Heart left ventricle (tissue), 16 donors: Measurements from ENCODE around the gene BABAM1. TPM values are rescaled to one million over a fixed set of nuclear protein-coding genes. Genes with fewer than 3 reads are reported as not detected.

ENCODE experiments used
- ATAC-seq, 4 donors: fragments of 200-7000 bp; cut with Tn5 transposase; one replicate each; pipeline ENCODE4 v1.9.1; 2020 to 2022; ENCODE audit warnings: moderate library complexity in 4 of 4, mild to moderate bottlenecking in 3 of 4, moderate number of reproducible peaks in 1 of 4
- DNase-seq, 5 donors: peaks; one replicate each; pipeline ENCODE4 v3.0.0-alpha.2; 2020
- H3K27ac ChIP-seq, 12 donors: fragments of 200-600 bp; sonication (generic) in 4 of 12; one replicate each; pipeline versions ENCODE4 v1.5.0 to v1.8.0; 2016 to 2022; ENCODE audit warnings: mild to moderate bottlenecking in 2 of 12
- H3K27me3 ChIP-seq, 9 donors: fragments of 200-600 bp; sonication (generic) in 2 of 9; one replicate each; pipeline versions ENCODE4 v1.5.1 to v1.8.0; 2016 to 2022; ENCODE audit warnings: mild to moderate bottlenecking in 3 of 9
- H3K36me3 ChIP-seq, 9 donors: fragments of 200-600 bp; sonication (generic) in 2 of 9; one replicate each; pipeline versions ENCODE4 v1.5.0 to v1.8.0; 2018 to 2022; ENCODE audit warnings: mild to moderate bottlenecking in 2 of 9
- H3K4me1 ChIP-seq, 12 donors: fragments of 200-600 bp; sonication (generic) in 4 of 12; one replicate each; pipeline versions ENCODE4 v1.5.0 to v1.8.0; 2016 to 2022; ENCODE audit warnings: mild to moderate bottlenecking in 3 of 12
- H3K4me3 ChIP-seq, 12 donors: fragments of 200-600 bp; sonication (generic) in 4 of 12; one replicate each; pipeline versions ENCODE4 v1.5.0 to v1.8.0; 2017 to 2022; ENCODE audit warnings: mild to moderate bottlenecking in 9 of 12, moderate library complexity in 4 of 12
- H3K9me3 ChIP-seq, 12 donors: fragments of 200-600 bp; sonication (generic) in 4 of 12; one replicate each; pipeline versions ENCODE4 v1.5.0 to v1.8.0; 2016 to 2022; ENCODE audit warnings: mild to moderate bottlenecking in 1 of 12
- POLR2A ChIP-seq, 2 donors: fragments of 450-650 bp; IDR thresholded peaks; one replicate each; pipeline ENCODE4 v1.6.1; 2017; ENCODE audit warnings: antibody characterized with exemption in 2 of 2, mild to moderate bottlenecking in 2 of 2, moderate library complexity in 2 of 2
- WGBS, 4 donors: extraction: QIAGEN DNeasy Blood & Tissue Kit in 2 of 4; methylation state at CpG; one replicate each; pipeline versions ENCODE4 v1.1.5 to v1.1.7; 2013 to 2018; 5-methylcytosine and 5-hydroxymethylcytosine counted together
- intact Hi-C, 10 donors: fragments of 100-400 bp; cut with DNase I; formaldehyde crosslinking; loops; one replicate each; pipeline versions ENCODE4 v1.11.1 to v1.14.2; 2022
- polyA plus RNA-seq, 2 donors: library from polyadenylated mRNA; stranded (reverse); fragments of 200-250 nt; gene quantifications; one replicate each; pipeline ENCODE4 v1.2.3, GENCODE V29; 2013
- total RNA-seq, 9 donors: library from RNA; depleted of rRNA in 2 of 9; stranded (reverse); fragments of >200 nt in 2 of 9; fragmentation: NEBNext Ultra II Directional in 3 of 9; extraction: Animal tissue kit (Norgen Biotek cat#: 25700) in 3 of 9; gene quantifications; one replicate each; pipeline versions ENCODE4 v1.1.0 to v1.2.4, GENCODE V29; 2016 to 2023
- TF ChIP-seq, protein P1 (sequence below), 12 donors: fragments of 200-600 bp; sonication (generic) in 4 of 12; IDR thresholded peaks; one replicate each; pipeline versions ENCODE4 v1.5.0 to v1.8.0; 2018 to 2022; ENCODE audit warnings: antibody characterized with exemption in 12 of 12, mild to moderate bottlenecking in 5 of 12
- donor health status: ischemic (EF 13 %, LVEDD 7.1; RV severe dilation, severe dysfunction).
- donor health status: healthy with polysubstance abuse.
- donor health status: DM: no; HTN: yes; CAD: no.
- donor health status: DM: no; HTN: no; CAD: no.
- donor health status: ischemic (EF 25% LVEDD 6.9; RV normal size, moderate dysfunction).
- donor health status: ischemic (EF 25% LVEDD 5.7; RV mildly dilated, moderate dysfunction).
- donor health status: healthy.
- donor health status: DM: yes; HTN: yes; CAD: no.
- donor health status: ischemic (EF 35%, LVEDD 5.7; RV mildly dilated, moderate dysfunction).
- donor health status: nonischemic (EF 11% LVEDD 7.7; RV severe dilation, severe dysfunction).
- donor health status: DM: yes; HTN: yes; CAD: no.
- donor health status: PGD.
- donor health status: ischemic (EF 29% LVEDD 5.4; RV normal size, mild dysfunction).
- donor health status: nonischemic (EF 23%, LVEDD 6.1; RV moderate dilation, normal function).

The BABAM1 gene
- total and polyA plus RNA-seq, 11 donors: 60.9 to 92.4 (median 73.5) TPM

DNA sequence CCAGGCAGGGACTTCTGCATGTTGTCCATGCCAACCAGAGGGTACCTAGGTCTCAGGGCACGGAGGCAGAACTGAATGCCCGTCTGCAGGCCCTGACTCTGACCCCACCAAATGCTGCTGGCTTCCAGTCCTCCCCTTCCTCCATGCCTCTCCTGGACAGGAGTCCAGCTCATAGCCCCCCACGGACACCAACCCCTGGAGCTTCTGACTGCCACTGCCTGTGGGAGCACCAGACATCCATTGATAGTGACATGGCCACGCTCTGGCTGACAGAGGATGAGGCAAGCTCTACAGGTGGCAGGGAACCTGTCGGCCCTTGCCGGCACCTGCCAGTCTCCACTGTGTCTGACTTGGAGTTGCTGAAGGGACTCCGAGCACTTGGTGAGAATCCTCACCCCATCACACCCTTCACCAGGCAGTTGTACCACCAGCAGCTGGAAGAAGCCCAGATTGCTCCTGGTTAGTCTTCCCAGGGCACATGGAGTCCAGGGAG is 16.3 kb downstream of the BABAM1 start:
- DNase-seq: no peak
- no peak for TF ChIP-seq POLR2A (IDR thresholded peaks at IDR 0.05)
- Histone ChIP-seq H3K27ac (no peak overlapping the region), H3K4me3 (no peak overlapping the region), H3K9me3 (no peaks in the 10 kb centered on the region), H3K4me1 (peaks cover 0 to 17% (median 13%) of the 10 kb centered on the region in 12 donors), H3K36me3 (peaks cover 0 to 10% (median 5%) of the 10 kb centered on the region in 9 donors), H3K27me3 (peaks cover 7 to 21% (median 14%) of the 10 kb centered on the region in 9 donors)
- ATAC-seq: no peak
- intact Hi-C loops: loop anchor here in 9 of 10 donors (2.0 to 10.0 kb wide), 10 partner anchors 23 to 511 kb away; partner anchors contain the start of gene USE1 (in 1 of the 9)
- 93 to 100% (median 96%) methylated on average over 4 to 7 of the region's 7 CpGs for WGBS, 4 donors

- peaks cover 7 to 20% (median 14%) of the 10 kb centered on the region in 9 donors for H3K27me3 ChIP-seq
- peaks cover 0 to 22% (median 13%) of the 10 kb centered on the region in 12 donors for H3K4me1 ChIP-seq
- ATAC-seq (no peak), DNase-seq (no peak)
- H3K4me3 ChIP-seq: no peak overlapping the region
- WGBS, 4 donors: 87 to 93% (median 91%) methylated on average over 11 to 18 of the region's 18 CpGs
- no peak overlapping the region for H3K27ac ChIP-seq
- H3K9me3 ChIP-seq: no peaks in the 10 kb centered on the region
- TF ChIP-seq POLR2A (IDR thresholded peaks at IDR 0.05): no peak
- TF ChIP-seq, protein P1, sequence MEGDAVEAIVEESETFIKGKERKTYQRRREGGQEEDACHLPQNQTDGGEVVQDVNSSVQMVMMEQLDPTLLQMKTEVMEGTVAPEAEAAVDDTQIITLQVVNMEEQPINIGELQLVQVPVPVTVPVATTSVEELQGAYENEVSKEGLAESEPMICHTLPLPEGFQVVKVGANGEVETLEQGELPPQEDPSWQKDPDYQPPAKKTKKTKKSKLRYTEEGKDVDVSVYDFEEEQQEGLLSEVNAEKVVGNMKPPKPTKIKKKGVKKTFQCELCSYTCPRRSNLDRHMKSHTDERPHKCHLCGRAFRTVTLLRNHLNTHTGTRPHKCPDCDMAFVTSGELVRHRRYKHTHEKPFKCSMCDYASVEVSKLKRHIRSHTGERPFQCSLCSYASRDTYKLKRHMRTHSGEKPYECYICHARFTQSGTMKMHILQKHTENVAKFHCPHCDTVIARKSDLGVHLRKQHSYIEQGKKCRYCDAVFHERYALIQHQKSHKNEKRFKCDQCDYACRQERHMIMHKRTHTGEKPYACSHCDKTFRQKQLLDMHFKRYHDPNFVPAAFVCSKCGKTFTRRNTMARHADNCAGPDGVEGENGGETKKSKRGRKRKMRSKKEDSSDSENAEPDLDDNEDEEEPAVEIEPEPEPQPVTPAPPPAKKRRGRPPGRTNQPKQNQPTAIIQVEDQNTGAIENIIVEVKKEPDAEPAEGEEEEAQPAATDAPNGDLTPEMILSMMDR (IDR thresholded peaks at IDR 0.05): no peak
- H3K36me3 ChIP-seq: no peaks in the 10 kb centered on the region
- intact Hi-C loops: loop anchor here in 4 of 10 donors (2.0 to 10.0 kb wide), 3 partner anchors 71 to 511 kb away; partner anchors contain the start of gene USE1 (in 1 of the 4)
These were observed 18.3 kb downstream of the BABAM1 start for GRCh38 chr19:17285415-17286135.

DNA sequence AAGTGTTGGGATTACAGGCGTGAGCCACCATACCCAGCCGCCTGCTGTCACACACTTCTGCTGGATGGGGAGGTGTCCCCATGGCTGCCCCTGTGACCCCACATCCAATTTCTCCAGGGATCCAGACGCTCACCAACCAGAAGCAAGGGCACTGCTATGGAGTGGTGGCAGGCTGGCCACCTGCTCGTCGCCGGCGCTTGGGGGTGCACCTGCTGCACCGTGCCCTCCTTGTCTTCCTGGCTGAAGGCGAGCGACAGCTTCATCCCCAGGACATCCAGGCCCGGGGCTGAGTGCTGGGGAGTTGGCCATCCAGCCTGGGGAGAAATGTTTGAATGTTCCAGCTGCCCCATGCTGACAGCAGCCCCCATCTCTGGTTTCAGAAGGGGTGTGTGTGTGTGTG is 19.0 kb downstream of the BABAM1 start:
- WGBS, 4 donors: 92 to 95% (median 93%) methylated on average over 11 of the region's 11 CpGs
- DNase-seq (no peak), ATAC-seq (no peak)

DNA sequence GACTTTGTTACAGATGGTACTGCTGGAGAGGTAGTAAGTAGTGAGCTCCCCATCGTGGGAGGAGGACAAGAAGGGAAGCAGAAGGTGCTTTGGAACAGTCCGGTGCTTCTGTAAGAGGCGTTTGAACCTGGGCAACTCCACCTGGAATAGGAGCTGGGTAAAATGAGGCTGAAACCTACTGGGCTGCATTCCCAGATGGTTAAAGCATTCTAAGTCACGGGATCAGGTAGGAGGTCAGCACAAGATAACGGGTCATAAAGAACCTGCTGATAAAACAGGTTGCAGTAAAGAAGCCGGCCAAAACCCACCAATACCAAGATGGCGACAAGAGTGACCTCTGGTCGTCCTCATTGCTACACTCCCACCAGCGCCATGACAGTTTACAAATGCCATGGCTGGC is 19.5 kb downstream of the BABAM1 start:
- H3K4me1 ChIP-seq: peaks cover 0 to 18% (median 8%) of the 10 kb centered on the region in 12 donors
- no peak overlapping the region for H3K4me3 ChIP-seq

More for the DNA sequence above, 19.0 kb downstream of the BABAM1 start:
- H3K4me1 ChIP-seq: peaks cover 0 to 22% (median 13%) of the 10 kb centered on the region in 12 donors
- no peaks in the 10 kb centered on the region for H3K9me3 ChIP-seq
- H3K27me3 ChIP-seq: peaks cover 7 to 17% (median 13%) of the 10 kb centered on the region in 9 donors
- intact Hi-C loops: loop anchor here in 3 of 10 donors (10.0 kb wide), 2 partner anchors 71 to 511 kb away; partner anchors contain the start of gene USE1 (in 1 of the 3)
- H3K27ac ChIP-seq: no peak overlapping the region
- no peaks in the 10 kb centered on the region for H3K36me3 ChIP-seq
- no peak for TF ChIP-seq POLR2A (IDR thresholded peaks at IDR 0.05)
- TF ChIP-seq, protein P1 (IDR thresholded peaks at IDR 0.05): no peak
- H3K4me3 ChIP-seq: no peak overlapping the region

More for the DNA sequence above, 19.5 kb downstream of the BABAM1 start:
- no peaks in the 10 kb centered on the region for H3K9me3 ChIP-seq
- H3K27ac ChIP-seq: no peak overlapping the region
- no peak for ATAC-seq
- intact Hi-C loops: loop anchor here in 3 of 10 donors (10.0 kb wide), 2 partner anchors 72 to 512 kb away; partner anchors contain the start of gene USE1 (in 1 of the 3)
- 84 to 90% (median 87%) methylated on average over 9 of the region's 9 CpGs for WGBS, 4 donors
- TF ChIP-seq POLR2A (IDR thresholded peaks at IDR 0.05): no peak
- TF ChIP-seq, protein P1 (IDR thresholded peaks at IDR 0.05): no peak
- no peaks in the 10 kb centered on the region for H3K36me3 ChIP-seq
- peaks cover 3 to 12% (median 8%) of the 10 kb centered on the region in 9 donors for H3K27me3 ChIP-seq
- no peak for DNase-seq
